ENCODE data around the gene RAPGEF2. TPM values are rescaled to one million over a fixed set of nuclear protein-coding genes. Genes with fewer than 3 reads are reported as not detected.

RAPGEF2 gene
- total and polyA plus RNA-seq, 2 experiments from 2014 or later, result 10.2 to 63.1 TPM

- no peak for ATAC-seq
- no peaks in the 10 kb centered on the region for H3K9me2 ChIP-seq (ENCODE audit: insufficient read depth)
- H3K36me3 ChIP-seq (ENCODE audit: insufficient read depth), result no peaks in the 10 kb centered on the region
- no peak overlapping the region for H3K4me2 ChIP-seq
- Mint-ChIP-seq H3K9me3 (no peaks in the 10 kb centered on the region), H3K4me3 (no peak overlapping the region), H3K4me1 (peaks cover 19% of the 10 kb centered on the region), H3K36me3 (ENCODE audit: low read depth) (no peaks in the 10 kb centered on the region), H3K27me3 (ENCODE audit: insufficient read depth, low read depth, poor library complexity) (no peaks in the 10 kb centered on the region), H3K27ac (no peak overlapping the region)
- H3F3A ChIP-seq (replicated peaks; ENCODE audit: low read depth), result no peaks in the 10 kb centered on the region
- no peak overlapping the region for H2AFZ ChIP-seq
- no peak overlapping the region for H3K27ac ChIP-seq (ENCODE audit: low read depth)
- H3K4me1 ChIP-seq (ENCODE audit: insufficient read depth), result peaks cover 15% of the 10 kb centered on the region; the same call in 1 of the 2 replicates
- H3K4me3 ChIP-seq, result no peak overlapping the region
- DNase-seq (ENCODE audit: low spot score), result no peak
- H3K79me2 ChIP-seq (replicated peaks; ENCODE audit: insufficient read depth), result peaks cover 98% of the 10 kb centered on the region
- TF ChIP-seq, protein P1, sequence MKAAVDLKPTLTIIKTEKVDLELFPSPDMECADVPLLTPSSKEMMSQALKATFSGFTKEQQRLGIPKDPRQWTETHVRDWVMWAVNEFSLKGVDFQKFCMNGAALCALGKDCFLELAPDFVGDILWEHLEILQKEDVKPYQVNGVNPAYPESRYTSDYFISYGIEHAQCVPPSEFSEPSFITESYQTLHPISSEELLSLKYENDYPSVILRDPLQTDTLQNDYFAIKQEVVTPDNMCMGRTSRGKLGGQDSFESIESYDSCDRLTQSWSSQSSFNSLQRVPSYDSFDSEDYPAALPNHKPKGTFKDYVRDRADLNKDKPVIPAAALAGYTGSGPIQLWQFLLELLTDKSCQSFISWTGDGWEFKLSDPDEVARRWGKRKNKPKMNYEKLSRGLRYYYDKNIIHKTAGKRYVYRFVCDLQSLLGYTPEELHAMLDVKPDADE (IDR thresholded peaks at IDR 0.05), result no peak
- TF ChIP-seq NANOG (IDR thresholded peaks at IDR 0.05; ENCODE audit: borderline replicate concordance), result no peak
- no peak for TF ChIP-seq CTCF (conservative IDR thresholded peaks at IDR 0.05; ENCODE audit: low read depth in 2 of 2)
- TF ChIP-seq POLR2AphosphoS5 (IDR thresholded peaks at IDR 0.05; ENCODE audit: low read depth), result no peak
- no peak for TF ChIP-seq ZNF114 (CRISPR knock-in tag; IDR thresholded peaks at IDR 0.05)
- no peak for TF ChIP-seq EZH2 (IDR thresholded peaks at IDR 0.05; ENCODE audit: low read depth, unreplicated experiment)
- no peaks in the 10 kb centered on the region for H3K27me3 ChIP-seq (ENCODE audit: insufficient read depth)
- peaks cover 4% of the 10 kb centered on the region; the same call in 1 of the 2 replicates for H4K20me1 ChIP-seq (replicated peaks; ENCODE audit: insufficient read depth)
Observed at GRCh38 chr4:159144112-159144694, 41.3 kb downstream of the RAPGEF2 start.

- H3K4me3 Mint-ChIP-seq, result no peak overlapping the region
- Histone ChIP-seq H3K79me2 (replicated peaks; ENCODE audit: insufficient read depth) (peaks cover 98% of the 10 kb centered on the region), H3K4me3 (no peak overlapping the region), H4K20me1 (replicated peaks; ENCODE audit: insufficient read depth) (peaks cover 4% of the 10 kb centered on the region; the same call in 1 of the 2 replicates), H3F3A (replicated peaks; ENCODE audit: low read depth) (no peaks in the 10 kb centered on the region), H3K4me2 (no peak overlapping the region), H3K9me2 (ENCODE audit: insufficient read depth) (no peaks in the 10 kb centered on the region), H3K4me1 (ENCODE audit: insufficient read depth) (peaks cover 13% of the 10 kb centered on the region), H2AFZ (no peak overlapping the region), H3K27me3 (ENCODE audit: insufficient read depth) (no peaks in the 10 kb centered on the region), H3K27ac (ENCODE audit: low read depth) (no peak overlapping the region; the same call in 1 of the 2 replicates), H3K36me3 (ENCODE audit: insufficient read depth) (no peaks in the 10 kb centered on the region)
- no peaks in the 10 kb centered on the region for H3K36me3 Mint-ChIP-seq (ENCODE audit: low read depth)
- H3K9me3 Mint-ChIP-seq, result no peaks in the 10 kb centered on the region
- peaks cover 20% of the 10 kb centered on the region for H3K4me1 Mint-ChIP-seq
- DNase-seq (ENCODE audit: low spot score) (no peak), ATAC-seq (peak; percentile 60)
- H3K27me3 Mint-ChIP-seq (ENCODE audit: insufficient read depth, low read depth, poor library complexity), result no peaks in the 10 kb centered on the region
- 0 out of 2 replicates have a peak overlapping the region, but pooled peaks have one; percentile 11 for H3K27ac Mint-ChIP-seq
- TF ChIP-seq ZNF331 (CRISPR knock-in tag; IDR thresholded peaks at IDR 0.05; ENCODE audit: low read depth) (no peak), JUNB (IDR thresholded peaks at IDR 0.05; ENCODE audit: unreplicated experiment) (no peak), EZH2 (IDR thresholded peaks at IDR 0.05; ENCODE audit: low read depth, unreplicated experiment) (no peak), CREB1 (CRISPR knock-in tag; IDR thresholded peaks at IDR 0.05; ENCODE audit: low read depth) (no peak), CTCF (conservative IDR thresholded peaks at IDR 0.05; ENCODE audit: low read depth in 2 of 2) (no peak)
Observed at GRCh38 chr4:159145318-159145991, 42.6 kb downstream of the RAPGEF2 start.
